GM21825 (cell line): ENCODE data around the gene RAB31.
"Not testable (repeated sequence)": the region's sequence is repeated elsewhere in the genome, so short reads cannot be mapped to it uniquely, and the experiment has no call there.

Experiments used
- ATAC-seq: cut with Tn5 transposase; IDR thresholded peaks from one replicate; pipeline ENCODE4 v1.9.1; 2021; ENCODE audit warnings: mild to moderate bottlenecking, moderate library complexity; ENCODE audit not compliant: unreplicated experiment

RAB31 gene

GRCh38 chr18:9902264-9902663, 194.2 kb downstream of the RAB31 start:
- ATAC-seq = not testable (repeated sequence)

- no peak for ATAC-seq
Observed at GRCh38 chr18:9902832-9903231, 194.7 kb downstream of the RAB31 start.

GRCh38 chr18:9905401-9905922, 197.4 kb downstream of the RAB31 start:
- ATAC-seq = no peak

GRCh38 chr18:9906481-9906880, 198.4 kb downstream of the RAB31 start:
- no peak for ATAC-seq

- no peak for ATAC-seq
Observed at GRCh38 chr18:9907867-9908266, 199.8 kb downstream of the RAB31 start.

GRCh38 chr18:9910071-9910470, 202.0 kb downstream of the RAB31 start:
- ATAC-seq = no peak

GRCh38 chr18:9910661-9911060, 202.6 kb downstream of the RAB31 start:
- ATAC-seq = no peak

GRCh38 chr18:9911226-9911625, 203.1 kb downstream of the RAB31 start:
- ATAC-seq = no peak
